CD1c-positive myeloid dendritic cell (primary cell): ENCODE results near the gene RAB25.
A peak's percentile ranks its signal among the peaks of the same experiment; 100 is the strongest.

Source experiments
- DNase-seq: peaks from one replicate; pipeline ENCODE4 v3.0.0-alpha.2; 2016; ENCODE audit errors: extremely low spot score

RAB25 gene

GRCh38 chr1:156060937-156061636 is at the start of gene RAB25:
RAB25 (plus strand) TSS chr1:156061160; CDS start chr1:156061401, 241 bp downstream.
- no peak for DNase-seq

- DNase-seq = no peak
These were observed 48.7 kb upstream of the RAB25 start for GRCh38 chr1:156012051-156012817.

GRCh38 chr1:156014829-156015228 is 46.1 kb upstream of the RAB25 start:
- DNase-seq = no peak

- DNase-seq = no peak
These were observed 41.0 kb upstream of the RAB25 start for GRCh38 chr1:156019946-156020292.

DNA sequence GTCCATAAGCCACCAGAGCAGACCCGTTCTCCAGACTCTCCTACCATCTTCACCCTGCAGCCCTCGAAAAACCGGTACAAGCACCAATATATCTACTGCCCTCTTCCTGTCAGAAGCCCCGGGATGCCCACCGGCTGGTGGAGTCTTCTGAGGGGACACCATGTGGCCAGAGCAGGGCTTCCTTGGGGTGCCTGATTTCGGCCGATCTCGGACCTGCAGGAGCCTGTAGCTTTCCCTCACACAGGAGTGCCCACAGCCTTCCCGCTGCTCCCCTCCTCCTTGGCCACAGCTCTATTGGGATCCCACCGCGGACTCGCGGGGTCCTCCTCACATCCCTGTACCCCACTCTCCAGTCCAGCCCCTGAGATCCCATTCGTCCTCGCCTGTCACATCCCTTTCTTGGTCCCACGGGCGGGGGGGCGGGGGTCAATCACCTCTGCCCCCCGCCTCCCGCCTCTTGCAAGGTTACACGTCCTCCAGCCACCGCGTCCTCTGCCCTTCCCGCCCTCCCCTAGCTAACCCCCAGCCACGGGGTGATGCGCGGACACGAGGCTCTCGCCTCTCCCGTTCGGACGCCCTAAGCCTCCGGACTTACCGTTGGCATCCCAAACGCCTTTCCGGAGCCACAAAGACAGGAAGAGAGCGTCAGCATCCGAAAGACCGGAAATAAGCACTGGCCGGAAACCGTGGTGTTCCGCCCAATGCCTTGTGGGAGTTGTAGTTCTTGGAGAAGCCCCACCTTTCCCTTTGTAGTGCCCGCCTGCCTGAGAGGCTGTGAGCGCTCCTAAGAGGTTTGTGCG is 40.5 kb upstream of the RAB25 start, which contains the start of gene SSR2:
SSR2 (minus strand) TSS at position 659 of the 800 bp plus-strand sequence. CDS start 784 bp downstream, outside the sequence.
- peak; percentile 94 for DNase-seq

- no peak for DNase-seq
These were observed 39.9 kb upstream of the RAB25 start for GRCh38 chr1:156021093-156021428.

DNA sequence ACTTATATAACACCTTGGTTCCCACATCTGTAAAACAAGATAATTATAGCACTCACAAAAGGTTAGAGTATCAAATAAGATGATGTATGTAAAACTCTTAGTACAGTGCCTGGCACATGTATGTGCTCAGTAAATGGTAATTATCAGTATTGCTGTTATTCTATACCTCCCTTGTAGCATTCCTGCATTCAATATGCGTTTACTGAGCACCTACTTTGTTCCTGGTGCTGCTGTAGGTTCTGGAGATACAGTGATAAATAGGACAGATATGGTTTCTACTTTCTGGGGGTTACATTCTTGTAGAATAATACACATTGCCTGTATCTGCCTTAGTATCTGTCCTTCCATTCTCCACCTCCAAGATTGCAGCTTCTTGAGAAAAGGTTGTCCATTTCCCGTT is 39.0 kb upstream of the RAB25 start:
- no peak for DNase-seq

DNA sequence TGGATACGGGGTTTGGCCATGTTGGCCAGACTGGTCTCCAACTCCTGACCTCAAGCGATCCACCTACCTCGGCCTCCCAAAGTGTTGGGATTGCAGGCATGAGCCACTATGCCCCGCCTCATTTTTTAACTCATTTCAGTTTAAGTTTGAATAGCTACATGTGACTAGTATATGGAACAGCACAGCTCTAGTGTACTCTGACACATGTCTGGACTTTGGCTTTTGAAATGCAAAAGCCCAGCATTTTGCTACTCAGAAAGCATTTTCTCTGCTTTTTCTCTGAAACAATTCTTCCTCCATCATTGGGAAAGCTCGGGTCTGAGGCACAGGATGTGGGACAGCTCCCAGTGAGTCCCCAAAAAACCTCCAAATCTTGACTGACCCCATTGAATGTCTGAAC is 36.2 kb upstream of the RAB25 start:
- DNase-seq = no peak

GRCh38 chr1:156025876-156026275 is 35.1 kb upstream of the RAB25 start:
- DNase-seq = peak; percentile 37

DNA sequence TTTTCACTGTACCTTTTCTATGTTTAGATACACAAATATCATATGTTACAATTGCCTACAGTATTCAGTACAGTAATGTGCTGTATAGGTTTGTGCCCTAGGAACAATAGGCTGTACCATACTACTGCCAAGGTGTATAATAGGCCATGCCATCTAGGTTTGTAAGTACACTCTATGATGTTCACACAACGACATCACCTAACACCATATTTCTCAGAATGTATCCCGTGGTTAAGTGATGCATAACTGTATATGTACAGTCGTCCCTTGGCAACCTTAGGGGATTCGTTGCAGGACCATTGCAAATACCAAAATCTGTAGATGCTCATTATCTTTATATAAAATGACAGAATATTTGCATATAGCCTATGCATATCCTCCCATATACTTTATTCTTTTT is 34.4 kb upstream of the RAB25 start:
- no peak for DNase-seq

- no peak for DNase-seq
These were observed 27.9 kb upstream of the RAB25 start for GRCh38 chr1:156033011-156033410.

- peak; percentile 21 for DNase-seq
These were observed 26.0 kb upstream of the RAB25 start for GRCh38 chr1:156034991-156035390.

DNA sequence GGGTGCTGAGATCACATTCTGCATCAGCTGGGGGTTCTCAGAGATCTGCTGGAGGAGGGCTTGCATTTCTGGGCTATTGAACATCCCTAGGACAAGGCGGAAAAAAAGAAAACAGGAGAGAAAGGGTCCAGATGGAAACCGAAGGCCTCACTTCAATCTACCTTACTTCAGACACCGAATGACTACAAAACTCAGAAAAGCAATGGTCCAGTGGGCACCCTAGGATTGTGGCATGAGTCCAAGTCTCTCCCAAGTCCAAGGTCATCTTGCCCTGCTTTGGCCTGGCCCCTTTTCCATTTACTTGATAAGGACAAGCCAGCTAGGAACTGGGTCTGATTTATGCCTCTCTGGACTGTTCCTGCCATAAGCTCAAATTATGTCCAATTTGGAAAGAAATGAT is 18.1 kb upstream of the RAB25 start:
- DNase-seq = no peak

- DNase-seq = no peak
These were observed 15.9 kb upstream of the RAB25 start for GRCh38 chr1:156045076-156045475.

DNA sequence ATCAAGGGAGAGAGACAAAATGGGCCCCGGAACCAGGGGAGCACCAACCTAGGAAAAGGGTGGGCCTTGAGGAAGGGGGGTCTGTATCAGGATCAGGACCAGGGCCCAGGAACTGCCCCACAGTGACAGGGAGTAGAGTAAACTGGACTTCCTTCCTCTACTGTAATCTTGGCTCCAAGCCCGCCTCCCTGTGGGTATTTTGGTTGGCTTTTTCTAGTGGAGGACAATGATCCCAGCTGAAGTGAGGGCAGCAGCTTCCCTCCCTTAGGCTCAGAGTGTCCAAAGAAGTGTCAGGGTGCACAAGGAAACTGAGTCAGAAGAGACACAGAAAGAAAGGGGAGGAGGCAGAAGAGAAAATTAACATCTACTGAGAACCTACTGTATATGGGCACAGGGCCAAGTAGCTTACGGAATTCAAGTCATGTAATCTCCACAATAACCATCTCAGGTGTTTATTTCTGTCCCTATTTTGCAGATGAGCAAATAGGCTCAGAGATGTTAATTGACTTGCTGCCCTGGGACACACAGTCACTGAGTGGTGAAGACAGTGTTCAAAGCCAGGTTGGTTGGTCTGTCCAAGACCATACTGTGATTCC is 12.2 kb upstream of the RAB25 start:
- DNase-seq = no peak

GRCh38 chr1:156050376-156050775 is 10.6 kb upstream of the RAB25 start:
- DNase-seq = no peak

DNA sequence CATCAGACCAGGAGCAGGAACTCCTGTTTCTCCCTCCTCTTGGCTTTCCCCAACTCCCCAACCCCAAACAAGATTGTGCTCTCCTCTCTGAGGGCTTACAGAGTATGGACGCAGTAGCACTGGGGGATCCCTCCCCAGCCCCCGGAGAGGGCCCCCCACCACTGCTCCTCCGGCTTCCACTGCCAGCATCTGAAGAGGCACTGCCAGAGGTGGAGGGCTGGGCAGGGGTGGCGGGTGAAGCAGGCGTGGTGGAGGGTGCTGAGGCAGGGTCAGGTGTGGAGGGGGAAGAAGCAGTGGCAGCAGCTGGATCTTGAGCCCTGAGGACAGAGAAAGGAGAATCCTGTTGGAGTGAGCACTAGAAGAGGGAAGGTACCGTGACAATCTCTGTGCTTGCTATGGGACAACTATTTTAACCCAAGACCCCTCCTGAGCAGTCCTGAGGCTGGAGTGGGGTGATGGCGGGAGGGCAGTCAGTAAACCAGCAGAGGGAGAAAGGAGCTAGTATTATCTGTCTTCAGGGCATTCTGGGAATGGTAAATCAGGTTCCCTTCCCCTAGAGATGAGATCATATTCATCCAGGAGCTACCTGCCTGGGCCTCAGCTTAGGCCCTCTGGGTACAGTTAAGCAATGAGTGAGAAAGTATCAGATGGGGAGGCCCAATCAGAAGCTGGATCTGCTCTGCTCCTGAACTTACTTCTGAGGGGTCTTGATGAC is 9.8 kb upstream of the RAB25 start:
- no peak for DNase-seq

DNA sequence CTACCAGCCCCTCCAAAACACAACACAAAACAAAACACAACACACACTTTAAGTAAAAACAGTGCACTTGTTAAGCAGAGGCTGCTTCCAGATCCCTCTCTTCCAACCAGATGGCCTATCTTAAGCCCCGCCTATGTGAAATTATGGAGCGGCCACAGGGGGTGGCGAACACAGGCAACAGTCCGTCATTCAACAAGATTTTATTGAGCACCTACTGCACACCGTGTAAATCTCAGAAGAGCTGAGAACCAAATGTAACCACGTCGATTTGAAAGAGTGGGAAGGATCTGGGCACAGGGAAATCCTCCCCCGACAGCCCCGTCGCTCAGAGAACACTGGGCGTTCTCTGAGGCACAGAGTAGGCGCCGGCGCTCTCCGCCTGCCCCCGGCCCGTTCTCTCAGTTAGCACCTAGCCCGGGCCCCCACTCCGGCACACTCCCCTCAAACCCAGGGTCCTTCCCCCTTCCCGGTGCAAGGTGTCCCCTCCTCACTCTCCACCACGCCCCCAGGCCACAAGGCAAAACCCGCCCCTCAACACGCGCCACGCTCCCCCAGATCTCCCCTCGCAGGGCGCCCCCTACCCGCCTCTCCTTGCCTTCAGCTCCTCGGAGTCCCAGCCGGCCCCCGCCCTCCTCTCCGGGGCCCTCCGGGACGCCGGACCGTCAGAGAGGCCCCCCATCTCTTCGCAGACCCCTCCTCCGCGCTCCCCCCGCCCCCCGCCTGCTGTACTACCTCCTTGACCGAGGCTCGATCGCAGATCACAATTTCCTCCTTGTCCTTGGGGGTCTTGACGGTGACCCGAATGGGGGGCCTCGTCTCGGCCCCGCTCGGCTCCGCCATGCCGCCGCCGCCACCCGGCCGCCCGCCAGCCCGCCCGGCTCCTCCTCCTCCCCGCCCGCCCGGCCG is 7.8 kb upstream of the RAB25 start:
- DNase-seq = peak; percentile 67

- DNase-seq = peak; percentile 93
These were observed 7.0 kb upstream of the RAB25 start, which contains the start of gene UBQLN4 for GRCh38 chr1:156053768-156054499. UBQLN4 (minus strand) TSS chr1:156053798; CDS start chr1:156053701, 97 bp downstream.
